Umbilical cord (tissue), 2 donors: Measurements from ENCODE around the gene GATAD2A. TPM values are rescaled to one million over a fixed set of nuclear protein-coding genes. Genes with fewer than 3 reads are reported as not detected.
"Not testable (repeated sequence)": the region's sequence is repeated elsewhere in the genome, so short reads cannot be mapped to it uniquely, and the experiment has no call there.

Experiments used
- DNase-seq: peaks from one replicate; pipeline ENCODE4 v3.0.0-alpha.2; 2015; ENCODE audit warnings: low spot score
- total RNA-seq: library from RNA; depleted of rRNA; stranded (reverse); fragments of >200 nt; gene quantifications from one replicate; pipeline ENCODE4 v1.2.3, GENCODE V29; 2014; ENCODE audit warnings: low replicate concordance; ENCODE audit not compliant: insufficient read depth

The GATAD2A gene
- total RNA-seq, 1 donor from 2014 or later: 10.4 TPM

- no peak for DNase-seq
Measured at GRCh38 chr19:19446655-19447437, 41.4 kb downstream of the GATAD2A start.

DNA sequence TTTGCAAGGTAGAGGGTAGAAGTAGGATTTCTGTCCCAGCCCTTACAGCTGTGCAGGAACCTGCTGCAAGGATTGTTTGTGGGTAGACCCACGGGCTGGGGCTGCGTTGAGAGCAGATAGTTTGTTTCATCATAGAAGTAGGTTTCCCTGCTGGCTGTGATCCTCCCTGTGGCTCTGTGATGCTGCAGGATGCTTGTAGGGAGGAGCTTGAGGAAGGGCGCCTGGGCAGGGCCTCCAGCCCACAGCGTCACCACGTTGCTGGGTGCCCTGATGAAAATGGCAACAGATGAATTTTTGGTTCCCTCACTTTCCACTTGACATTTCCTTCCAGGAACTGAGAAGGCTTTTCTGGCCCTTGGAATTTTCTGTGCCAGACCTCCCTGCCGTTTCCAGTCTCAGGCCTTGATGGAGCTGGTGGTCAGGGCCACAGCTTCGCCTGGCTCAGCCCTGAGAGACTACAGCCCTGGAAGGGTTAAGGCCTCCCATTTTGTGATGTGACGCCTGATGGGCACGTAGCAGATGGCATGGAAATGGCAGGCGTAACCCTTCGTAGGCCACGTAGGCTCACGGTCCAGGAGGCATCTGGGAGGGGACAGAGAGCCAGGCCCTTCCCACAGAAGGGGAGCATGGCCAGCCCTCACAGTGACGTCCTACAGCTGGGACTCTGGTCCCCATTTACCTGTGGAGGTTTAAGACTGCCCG, 42.2 kb downstream of the GATAD2A start:
- no peak for DNase-seq

DNA sequence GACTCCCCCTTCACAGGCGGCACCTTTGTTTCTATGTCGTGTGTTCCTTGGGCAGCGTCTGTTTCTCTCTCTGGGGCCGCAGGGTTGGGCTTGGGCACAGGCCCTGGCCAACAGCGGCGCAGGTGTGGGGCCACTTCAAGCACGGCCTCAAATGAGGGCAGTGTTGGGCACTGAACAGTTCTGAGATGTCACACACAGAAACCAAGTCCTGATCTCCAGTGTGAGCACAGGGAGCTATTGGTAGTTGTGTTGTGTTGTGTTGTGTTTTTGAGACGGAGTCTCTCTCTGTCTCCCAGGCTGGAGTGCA, 42.7 kb downstream of the GATAD2A start:
- DNase-seq: no peak

DNA sequence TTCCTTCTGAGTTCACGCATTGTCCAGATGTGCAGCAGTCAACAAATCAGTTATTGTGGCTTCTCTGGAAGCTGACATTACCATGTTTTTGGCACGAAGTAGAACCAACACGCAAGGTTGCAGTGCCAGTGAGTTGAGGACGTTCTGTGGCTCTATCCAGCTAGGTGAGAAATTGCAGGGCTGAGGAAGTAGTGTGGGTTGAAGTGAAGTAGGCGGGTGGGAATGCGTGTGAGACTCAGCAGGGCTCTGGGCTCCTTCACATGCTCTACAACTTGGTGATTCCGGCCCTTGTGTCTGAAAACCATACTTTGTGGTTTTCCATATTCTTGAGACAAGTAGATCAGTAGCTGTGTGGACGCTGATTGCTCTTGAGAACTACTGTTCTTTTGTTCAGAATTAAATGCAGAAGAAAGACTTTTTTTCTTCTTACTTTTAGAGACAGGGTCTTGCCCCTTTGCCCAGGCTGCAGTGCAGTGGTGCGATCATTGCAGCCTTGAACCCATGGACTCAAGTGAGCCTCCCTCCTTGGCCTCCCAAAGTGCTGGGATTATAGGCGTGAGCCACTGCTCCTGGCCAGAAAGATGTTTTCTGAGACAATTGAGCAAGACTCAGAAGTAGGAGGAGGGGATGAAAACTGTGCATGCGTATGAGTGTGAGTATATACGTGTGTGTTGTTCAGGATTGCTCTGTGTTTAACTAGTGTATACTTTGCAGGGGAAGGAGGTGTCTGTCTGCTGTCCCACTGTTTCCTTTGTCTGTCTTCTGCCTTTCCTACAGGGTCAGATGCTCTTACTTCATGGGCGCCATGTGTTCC, 46.2 kb downstream of the GATAD2A start:
- no peak for DNase-seq

DNA sequence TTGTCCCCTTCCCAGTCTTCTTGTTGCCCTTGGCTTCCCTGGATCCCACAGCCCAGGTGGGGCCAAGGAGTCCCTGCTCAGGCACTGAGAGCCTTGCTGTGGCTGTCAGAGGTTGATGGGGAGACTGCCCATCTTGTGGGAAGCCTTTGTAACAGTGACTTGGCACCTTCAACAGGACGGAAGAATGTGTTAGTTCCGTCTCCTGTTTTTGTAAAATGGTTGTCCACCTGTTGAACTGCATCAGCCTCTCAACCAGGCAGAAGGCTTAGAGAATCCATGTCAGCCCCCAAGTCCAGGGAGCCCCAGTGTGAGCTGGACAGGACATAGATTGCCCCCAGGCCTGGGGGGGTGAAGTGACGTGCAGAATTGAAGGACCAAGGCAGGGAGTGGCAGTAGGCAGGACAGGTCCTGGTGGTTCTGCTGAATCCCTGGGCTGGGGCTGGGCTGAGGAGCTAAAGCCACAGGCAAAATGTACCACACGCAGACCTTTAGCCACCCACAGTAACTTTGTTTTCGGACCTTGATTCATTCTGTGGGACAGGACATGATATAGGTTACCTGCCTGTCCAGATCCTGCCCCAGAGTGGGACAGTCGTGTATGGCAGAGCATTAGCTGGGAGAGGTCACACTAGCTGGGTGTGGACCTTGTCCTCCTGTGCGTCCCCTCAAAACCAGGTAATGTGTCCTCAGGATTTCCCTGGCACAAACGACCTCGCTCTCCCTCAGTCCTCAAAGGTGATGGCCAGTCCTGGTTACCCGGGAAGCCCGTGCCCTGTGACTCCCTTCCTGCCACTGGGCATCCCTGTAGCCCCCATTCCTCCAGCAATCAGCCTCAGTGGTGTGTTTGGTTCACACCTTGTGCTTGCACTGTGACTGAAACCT, 47.0 kb downstream of the GATAD2A start:
- DNase-seq: no peak

GRCh38 chr19:19453125-19453454, 47.6 kb downstream of the GATAD2A start:
- no peak for DNase-seq

- DNase-seq: not testable (repeated sequence)
Measured at GRCh38 chr19:19455166-19455919, 49.9 kb downstream of the GATAD2A start.

DNA sequence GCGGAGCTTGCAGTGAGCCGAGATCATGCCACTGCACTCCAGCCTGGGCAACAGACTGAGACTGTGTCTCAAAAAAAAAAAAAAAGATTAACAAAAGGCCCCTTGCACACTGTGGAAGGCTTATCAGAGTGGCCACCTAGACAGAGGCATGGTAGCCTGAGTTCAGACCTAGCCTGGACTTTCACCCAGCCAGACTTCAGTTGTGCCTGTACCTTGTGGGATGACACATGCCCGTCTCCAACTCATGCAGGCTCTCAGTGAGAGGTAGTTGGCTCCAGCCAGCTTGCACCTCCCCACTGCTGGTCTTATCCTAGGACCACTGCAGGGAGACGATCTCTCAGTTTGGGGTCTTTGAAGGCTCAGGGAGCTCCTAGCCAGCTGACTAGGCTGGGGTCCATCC, 52.2 kb downstream of the GATAD2A start:
- DNase-seq: no peak

- no peak for DNase-seq
Measured at GRCh38 chr19:19458110-19458816, 52.8 kb downstream of the GATAD2A start.

DNA sequence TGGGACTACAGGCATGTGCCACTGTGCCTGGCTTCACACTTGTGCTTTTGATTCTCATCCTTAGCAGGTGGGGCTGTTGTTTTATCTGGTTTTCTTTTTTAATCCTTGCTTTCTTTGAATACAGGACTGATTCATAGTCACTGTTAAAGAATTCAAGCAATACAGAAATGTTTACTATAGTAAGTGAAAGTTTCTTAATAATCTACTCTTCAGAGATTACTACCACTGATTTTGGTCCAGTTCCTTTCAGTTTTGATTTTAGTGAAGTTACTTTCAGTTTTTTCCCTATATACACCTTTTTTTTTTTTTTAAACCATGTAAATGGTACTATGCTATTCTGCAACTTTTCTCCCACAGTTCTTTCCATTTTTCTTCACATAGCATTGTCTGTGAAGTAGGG, 53.6 kb downstream of the GATAD2A start:
- no peak for DNase-seq

DNA sequence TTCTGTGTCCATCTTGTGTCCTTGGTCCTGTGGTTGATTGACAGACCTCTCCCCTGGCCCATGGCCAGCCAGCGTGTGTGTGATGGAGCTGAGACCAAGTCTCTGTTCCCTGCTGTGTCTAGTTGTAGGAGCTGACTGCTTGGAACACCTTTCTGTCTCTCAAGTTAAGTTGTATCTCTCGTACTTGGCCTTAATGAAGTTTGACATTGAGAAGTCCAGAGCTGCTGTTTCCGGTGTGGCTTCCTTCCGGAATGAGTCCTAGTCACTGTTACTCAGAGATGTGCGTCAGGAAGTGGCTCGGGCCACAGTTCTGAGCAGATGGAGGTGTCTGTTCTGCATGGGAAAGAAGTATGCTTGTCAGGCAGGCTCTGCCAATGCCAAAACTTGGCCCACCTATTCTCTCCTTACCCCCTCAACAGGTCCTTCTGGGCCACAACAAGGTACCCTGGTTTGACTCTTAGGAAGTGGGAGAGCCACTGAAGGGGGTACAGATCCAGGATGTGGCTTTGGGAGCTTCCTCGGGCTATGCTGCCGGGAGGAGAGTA, 54.3 kb downstream of the GATAD2A start:
- DNase-seq: no peak

DNA sequence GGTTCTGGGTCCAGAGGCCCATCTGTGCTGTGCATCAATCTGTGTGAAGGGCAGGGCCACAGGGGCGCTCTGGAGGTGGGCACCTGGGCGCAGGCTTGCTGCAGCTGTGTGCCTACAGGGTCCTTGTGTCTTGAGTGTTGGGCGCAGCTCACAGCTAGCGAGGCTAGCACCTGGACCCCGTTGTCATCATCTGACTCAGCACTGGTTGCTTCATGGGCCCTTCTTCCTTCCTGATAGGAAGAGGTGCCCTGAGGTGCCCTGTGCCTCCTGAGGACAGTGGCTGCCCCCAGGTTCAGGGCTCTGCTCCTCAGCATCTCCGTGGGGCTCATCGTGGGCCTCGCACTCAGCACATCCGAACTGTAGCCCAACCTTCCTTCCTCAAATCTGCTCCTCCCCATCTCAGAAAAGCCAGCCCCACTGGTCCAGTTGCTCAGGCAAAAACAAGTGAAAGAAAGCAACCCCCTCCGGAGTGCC, 54.8 kb downstream of the GATAD2A start:
- DNase-seq: no peak

GRCh38 chr19:19460761-19461265, 55.3 kb downstream of the GATAD2A start:
- DNase-seq: peak; percentile 40

GRCh38 chr19:19461306-19461670, 55.8 kb downstream of the GATAD2A start:
- no peak for DNase-seq

- peak; percentile 86 for DNase-seq
Measured at GRCh38 chr19:19461671-19462622, 56.5 kb downstream of the GATAD2A start.

- peak; percentile 55 for DNase-seq
Measured at GRCh38 chr19:19463348-19464117, 58.1 kb downstream of the GATAD2A start.

DNA sequence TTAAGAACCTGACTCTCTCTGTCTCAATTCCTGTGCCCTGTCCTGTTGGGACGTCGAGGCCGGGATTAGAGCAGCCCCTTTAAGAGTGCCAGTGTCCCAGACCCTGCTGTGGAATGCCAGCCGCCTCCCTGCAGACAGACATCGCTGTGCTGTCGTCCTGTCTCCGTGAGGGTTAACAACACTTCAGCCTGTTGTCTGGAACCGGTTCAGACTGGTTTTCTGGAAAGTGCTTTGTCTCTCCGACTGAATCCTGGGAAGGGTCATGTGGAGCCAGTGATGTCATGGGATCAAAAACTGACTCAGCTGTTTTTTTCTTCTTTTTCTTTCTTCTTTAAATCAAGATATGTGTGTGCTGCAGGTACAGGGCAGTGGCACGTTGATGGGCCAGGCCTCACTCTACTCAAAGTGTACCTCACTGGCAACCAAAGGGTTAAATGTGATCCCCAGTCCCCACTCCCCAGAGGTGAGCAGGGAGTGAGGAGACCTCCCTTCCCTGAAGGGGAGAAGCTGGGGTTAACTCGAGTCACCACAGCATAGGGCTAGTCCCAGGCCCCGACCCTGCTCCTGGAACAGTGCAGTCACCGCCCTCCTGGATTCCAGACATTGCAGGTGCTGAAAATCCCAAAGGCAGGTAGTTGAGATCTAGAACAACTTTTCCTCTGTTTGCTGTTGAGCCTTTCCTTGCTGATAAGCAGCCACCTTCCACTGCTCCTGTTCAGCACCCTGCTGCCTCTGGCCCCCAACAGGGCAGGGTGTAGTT, 59.0 kb downstream of the GATAD2A start:
- peak; percentile 92 for DNase-seq
